Esophagus (tissue), 2 donors: ENCODE results near the gene IQCN. TPM values are rescaled to one million over a fixed set of nuclear protein-coding genes. Genes with fewer than 3 reads are reported as not detected.

ENCODE experiments used
- H3K27ac ChIP-seq, 2 donors: one replicate each; pipeline ENCODE4 v1.5.1; 2013; ENCODE audit warnings: low read depth in 2 of 2, mild to moderate bottlenecking in 2 of 2, inconsistent platforms in 1 of 2, low read length in 1 of 2, moderate library complexity in 1 of 2
- H3K27me3 ChIP-seq, 2 donors: one replicate each; pipeline ENCODE4 v1.6.1; 2013; ENCODE audit warnings: low read length in 2 of 2, control low read depth in 1 of 2, mild to moderate bottlenecking in 1 of 2; ENCODE audit not compliant: insufficient read depth in 2 of 2, control insufficient read depth in 1 of 2
- H3K36me3 ChIP-seq, 2 donors: one replicate each; pipeline ENCODE4 v1.6.1; 2013; ENCODE audit warnings: low read length in 1 of 2; ENCODE audit not compliant: control insufficient read depth in 2 of 2, insufficient read depth in 2 of 2
- H3K4me1 ChIP-seq, 2 donors: one replicate each; pipeline ENCODE4 v1.6.1; 2013; ENCODE audit warnings: low read length in 1 of 2; ENCODE audit not compliant: control insufficient read depth in 2 of 2, insufficient read depth in 2 of 2
- H3K4me3 ChIP-seq, 2 donors: one replicate each; pipeline ENCODE4 v1.5.1; 2013; ENCODE audit warnings: low read length in 2 of 2, mild to moderate bottlenecking in 2 of 2, low read depth in 1 of 2, moderate library complexity in 1 of 2
- H3K9me3 ChIP-seq, 2 donors: one replicate each; pipeline ENCODE4 v1.6.1; 2013; ENCODE audit warnings: mild to moderate bottlenecking in 2 of 2, low read depth in 1 of 2, low read length in 1 of 2, moderate library complexity in 1 of 2; ENCODE audit not compliant: control insufficient read depth in 2 of 2, insufficient read depth in 1 of 2
- WGBS, 2 donors: extraction: QIAGEN DNeasy Blood & Tissue Kit; methylation state at CpG; one replicate each; pipeline ENCODE4 v1.1.7; 2013; 5-methylcytosine and 5-hydroxymethylcytosine counted together
- polyA plus RNA-seq, 2 donors: library from polyadenylated mRNA; stranded (reverse); fragments of 200-250 nt; gene quantifications; one replicate each; pipeline ENCODE4 v1.2.3, GENCODE V29; 2013
- donor health status: healthy with polysubstance abuse.
- donor health status: Bipolar disorder and iron deficiency.

The IQCN gene
- polyA plus RNA-seq, 2 donors = 0.88 to 12.2 TPM

DNA sequence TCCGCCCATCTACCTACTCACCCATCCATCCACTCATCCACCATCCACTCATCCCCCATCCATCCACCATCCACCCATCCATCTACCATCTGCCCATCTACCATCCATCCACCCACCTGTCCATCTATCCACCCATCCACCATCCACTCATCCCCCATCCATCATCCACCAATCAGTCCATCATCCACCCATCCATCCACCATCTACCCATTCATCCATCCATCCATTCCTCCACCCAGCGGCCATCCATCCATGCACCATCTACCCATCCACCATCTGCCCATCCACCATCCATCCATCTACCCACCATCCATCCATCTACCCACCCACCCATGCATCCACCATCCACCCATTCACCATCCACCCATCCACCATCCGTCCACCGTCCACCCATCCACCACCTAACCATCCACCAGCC is 20.8 kb upstream of the IQCN start:
- Histone ChIP-seq H3K4me1 (peaks cover 0 to 2% of the 10 kb centered on the region in 2 donors), H3K4me3 (no peak overlapping the region), H3K9me3 (peaks cover 0 to 2% of the 10 kb centered on the region in 2 donors), H3K27ac (peak overlapping the region in 1 of 2 donors; percentile 22), H3K36me3 (no peaks in the 10 kb centered on the region), H3K27me3 (no peaks in the 10 kb centered on the region)
- 93% methylated on average over 4 of the region's 4 CpGs for WGBS, 2 donors

DNA sequence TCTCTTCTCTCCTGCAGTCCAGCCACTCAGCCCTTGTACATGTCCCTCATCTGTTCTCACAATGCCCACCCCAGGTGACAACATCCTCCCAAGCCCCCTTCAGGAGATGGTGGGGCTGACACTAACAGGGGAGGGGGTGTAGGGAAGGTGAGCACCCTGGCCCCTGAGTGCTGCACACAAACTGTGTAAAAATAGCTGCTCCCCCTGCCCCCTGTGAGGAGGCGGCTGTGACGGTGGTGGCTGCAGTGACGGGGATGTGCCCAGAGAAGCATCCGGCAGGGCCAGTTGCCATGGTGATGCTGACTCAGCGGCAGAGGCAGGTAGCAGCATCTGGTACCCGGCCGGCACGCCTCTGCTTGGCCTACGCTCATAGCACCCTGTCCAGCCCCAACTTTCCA is 20.2 kb upstream of the IQCN start:
- 28 to 38% methylated on average over 9 of the region's 9 CpGs for WGBS, 2 donors
- H3K4me3 ChIP-seq = no peak overlapping the region
- no peaks in the 10 kb centered on the region for H3K27me3 ChIP-seq
- H3K9me3 ChIP-seq = peaks cover 0 to 2% of the 10 kb centered on the region in 2 donors
- peak overlapping the region; percentile 30 to 98 for H3K27ac ChIP-seq
- peaks cover 0 to 2% of the 10 kb centered on the region in 2 donors for H3K4me1 ChIP-seq
- no peaks in the 10 kb centered on the region for H3K36me3 ChIP-seq

- Histone ChIP-seq H3K27ac (peak overlapping the region; percentile 95 to 98), H3K9me3 (peaks cover 0 to 2% of the 10 kb centered on the region in 2 donors), H3K4me1 (peaks cover 0 to 2% of the 10 kb centered on the region in 2 donors), H3K36me3 (no peaks in the 10 kb centered on the region), H3K27me3 (no peaks in the 10 kb centered on the region), H3K4me3 (no peak overlapping the region)
- WGBS, 2 donors = 61 to 64% methylated on average over 18 of the region's 18 CpGs
Observed at GRCh38 chr19:18293642-18294466, 19.6 kb upstream of the IQCN start.

DNA sequence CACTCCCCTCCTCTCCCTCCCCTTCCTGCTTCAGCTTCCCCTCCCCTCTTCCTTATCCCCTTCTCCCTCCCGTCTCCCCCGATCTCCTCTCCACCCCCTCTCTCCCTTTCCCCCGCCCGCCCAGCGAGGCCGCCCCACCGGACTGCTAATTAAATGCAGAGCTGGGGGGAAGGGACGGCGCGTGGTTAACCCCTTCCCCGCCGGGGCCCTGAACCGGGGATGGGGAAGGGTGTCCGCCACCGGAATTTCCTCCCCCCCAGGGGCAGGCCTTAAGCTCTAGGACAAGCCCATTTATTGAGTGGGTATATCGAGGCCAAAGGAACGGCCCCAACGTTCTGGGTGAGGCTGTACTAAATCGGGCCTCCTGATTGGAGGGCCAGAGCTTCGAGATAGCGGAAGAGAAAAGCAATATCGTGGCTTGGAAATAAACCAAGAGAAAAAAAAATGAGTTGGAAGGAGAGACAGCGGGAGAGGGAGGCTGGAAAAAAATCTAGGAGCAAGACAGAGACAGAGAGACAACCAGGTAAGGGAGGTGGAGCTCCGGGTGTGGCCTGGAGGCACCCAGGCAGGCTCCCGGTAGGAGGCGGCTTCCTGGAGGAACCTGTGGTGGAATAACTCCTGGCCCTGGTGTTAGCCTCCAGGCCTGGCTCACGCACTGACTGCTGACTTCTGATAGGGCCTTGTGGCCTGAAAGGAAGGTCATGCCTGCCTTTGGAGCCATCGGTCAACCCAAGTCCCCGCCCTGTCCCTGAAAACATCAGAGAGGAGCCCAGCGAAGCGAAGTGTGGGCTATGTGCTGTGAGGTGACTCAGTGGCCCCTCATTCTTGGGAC is 18.8 kb upstream of the IQCN start:
- 10% methylated on average over 26 to 31 of the region's 31 CpGs for WGBS, 2 donors
- Histone ChIP-seq H3K27ac (peak overlapping the region; percentile 95 to 98), H3K4me3 (peak overlapping the region; percentile 53 to 67), H3K27me3 (no peaks in the 10 kb centered on the region), H3K9me3 (peaks cover 0 to 2% of the 10 kb centered on the region in 2 donors), H3K36me3 (no peaks in the 10 kb centered on the region), H3K4me1 (peaks cover 0 to 2% of the 10 kb centered on the region in 2 donors)

GRCh38 chr19:18292462-18292809 is 18.2 kb upstream of the IQCN start:
- Histone ChIP-seq H3K4me1 (peaks cover 0 to 2% of the 10 kb centered on the region in 2 donors), H3K27me3 (no peaks in the 10 kb centered on the region), H3K4me3 (peak overlapping the region; percentile 53 to 67), H3K27ac (peak overlapping the region; percentile 95 to 98), H3K9me3 (peaks cover 0 to 2% of the 10 kb centered on the region in 2 donors), H3K36me3 (no peaks in the 10 kb centered on the region)
- 0 to 1% methylated on average over 19 to 20 of the region's 20 CpGs for WGBS, 2 donors

DNA sequence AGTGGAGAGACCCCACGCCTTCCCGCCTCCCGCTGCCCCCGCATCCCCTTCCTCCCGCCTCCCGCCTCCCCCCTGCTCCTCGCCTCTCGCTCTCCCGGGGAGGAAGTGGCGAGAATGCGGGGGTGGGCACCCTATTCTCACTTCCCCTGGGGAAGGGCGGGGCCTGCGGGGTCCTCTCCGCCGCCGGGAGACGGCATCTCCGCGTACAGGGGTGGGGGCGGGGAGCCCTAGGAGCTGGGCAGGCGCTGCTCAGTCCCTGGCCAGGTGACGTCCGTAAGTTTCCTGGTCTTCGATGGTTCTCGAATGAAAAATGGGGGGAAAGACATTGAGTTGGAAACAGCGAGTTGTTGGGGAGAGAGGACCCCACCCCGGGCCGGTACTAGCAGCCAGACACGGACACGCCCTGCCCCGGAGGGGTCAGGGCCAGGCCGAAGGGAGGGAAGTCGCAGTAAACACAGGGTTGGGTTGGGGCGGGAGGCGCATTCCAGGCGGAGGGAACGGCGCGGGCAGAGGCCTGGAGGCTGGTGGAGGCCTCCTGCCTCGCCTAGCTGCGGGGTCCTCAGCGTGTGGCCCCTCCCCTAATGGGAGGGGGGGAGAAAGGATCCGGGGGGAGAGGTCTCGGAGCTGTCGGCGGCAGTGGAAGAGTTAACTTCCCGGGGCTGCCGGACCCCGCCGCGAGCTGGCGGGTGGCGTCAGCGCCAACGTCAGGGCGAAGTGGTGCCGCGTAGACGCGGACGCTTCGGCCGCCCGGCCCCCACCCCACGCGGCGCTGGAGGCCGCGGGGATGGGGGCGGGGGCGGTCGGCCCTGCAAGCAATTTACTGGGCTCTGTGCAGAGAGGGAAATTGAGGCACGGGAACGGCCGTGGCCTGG is 17.6 kb upstream of the IQCN start:
- H3K9me3 ChIP-seq = peaks cover 0 to 2% of the 10 kb centered on the region in 2 donors
- no peaks in the 10 kb centered on the region for H3K36me3 ChIP-seq
- H3K27ac ChIP-seq = peak overlapping the region; percentile 95 to 98
- peaks cover 4 to 6% of the 10 kb centered on the region in 2 donors for H3K4me1 ChIP-seq
- H3K27me3 ChIP-seq = no peaks in the 10 kb centered on the region
- WGBS, 2 donors = 0 to 1% methylated on average over 61 to 75 of the region's 75 CpGs
- H3K4me3 ChIP-seq = peak overlapping the region; percentile 53 to 67

DNA sequence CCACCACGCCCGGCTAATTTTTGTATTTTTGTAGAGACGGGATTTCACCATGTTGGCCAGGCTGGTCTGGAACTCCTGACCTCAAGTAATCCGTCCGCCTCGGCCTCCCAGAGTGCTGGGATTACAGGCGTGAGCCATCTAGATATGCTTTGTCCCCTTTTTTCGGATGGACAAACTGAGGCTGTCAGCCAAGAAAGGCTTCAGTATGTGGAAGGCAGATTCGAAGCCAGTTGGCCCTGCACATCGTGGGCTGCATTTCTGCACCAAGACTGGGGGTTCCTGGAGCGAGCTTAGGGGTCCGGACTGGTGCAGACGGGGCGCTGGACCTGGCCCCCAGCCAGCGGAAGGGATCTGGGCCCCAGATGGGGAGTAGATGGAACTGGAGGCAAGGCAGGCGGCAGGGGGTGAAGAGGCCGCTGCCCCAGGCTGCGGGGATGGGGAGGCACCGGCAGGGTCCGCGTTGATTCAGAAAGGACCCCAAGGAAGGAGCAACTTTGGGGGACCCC is 16.8 kb upstream of the IQCN start:
- WGBS, 2 donors = 48 to 52% methylated on average over 21 of the region's 21 CpGs
- peak overlapping the region; percentile 95 to 98 for H3K27ac ChIP-seq
- H3K36me3 ChIP-seq = no peaks in the 10 kb centered on the region
- H3K4me1 ChIP-seq = peaks cover 5 to 6% of the 10 kb centered on the region in 2 donors
- H3K27me3 ChIP-seq = no peaks in the 10 kb centered on the region
- peaks cover 0 to 2% of the 10 kb centered on the region in 2 donors for H3K9me3 ChIP-seq
- H3K4me3 ChIP-seq = peak overlapping the region; percentile 53 to 67

DNA sequence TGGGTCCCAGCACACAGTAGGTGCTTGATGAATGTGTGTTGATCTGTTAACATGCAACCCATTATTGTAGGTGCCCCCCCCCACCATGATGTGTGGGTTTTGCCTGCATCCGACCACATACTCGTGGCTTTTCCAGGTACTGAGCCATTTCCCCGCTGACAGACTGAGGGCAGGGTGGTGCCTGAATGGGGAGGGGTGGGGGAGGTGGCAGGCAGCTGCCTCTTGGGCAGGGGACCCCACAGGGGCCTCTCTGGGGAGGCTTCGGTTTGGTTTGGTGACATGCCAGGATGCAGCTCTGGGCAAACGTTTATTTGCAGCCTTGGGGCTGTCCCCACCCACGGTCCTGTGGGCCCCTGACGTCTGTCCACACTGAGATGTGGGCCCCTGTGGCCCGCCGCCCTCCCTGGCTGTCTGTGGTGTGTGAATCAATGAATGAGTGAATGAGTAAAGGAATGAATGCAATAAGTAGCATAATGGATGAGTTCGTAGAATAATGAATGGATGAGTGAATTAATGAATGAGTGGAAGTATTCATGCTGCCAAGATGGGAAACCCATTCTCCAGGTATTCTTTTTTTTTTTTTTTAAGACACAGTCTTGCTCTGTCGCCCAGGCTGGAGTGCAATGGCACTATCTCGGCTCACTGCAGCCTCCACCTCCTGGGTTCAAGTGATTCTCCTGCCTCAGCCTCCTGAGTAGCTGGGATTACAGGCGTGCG is 16.2 kb upstream of the IQCN start:
- H3K27ac ChIP-seq = peak overlapping the region; percentile 20 to 70
- no peaks in the 10 kb centered on the region for H3K36me3 ChIP-seq
- no peaks in the 10 kb centered on the region for H3K27me3 ChIP-seq
- 31 to 38% methylated on average over 14 of the region's 14 CpGs for WGBS, 2 donors
- peaks cover 0 to 2% of the 10 kb centered on the region in 2 donors for H3K9me3 ChIP-seq
- peaks cover 5 to 6% of the 10 kb centered on the region in 2 donors for H3K4me1 ChIP-seq
- no peak overlapping the region for H3K4me3 ChIP-seq
